ENCODE results near the gene PHYHIPL. TPM values are rescaled to one million over a fixed set of nuclear protein-coding genes. Genes with fewer than 3 reads are reported as not detected.

The PHYHIPL gene
- total RNA-seq, 2 experiments from 2014 or later: not detected

DNA sequence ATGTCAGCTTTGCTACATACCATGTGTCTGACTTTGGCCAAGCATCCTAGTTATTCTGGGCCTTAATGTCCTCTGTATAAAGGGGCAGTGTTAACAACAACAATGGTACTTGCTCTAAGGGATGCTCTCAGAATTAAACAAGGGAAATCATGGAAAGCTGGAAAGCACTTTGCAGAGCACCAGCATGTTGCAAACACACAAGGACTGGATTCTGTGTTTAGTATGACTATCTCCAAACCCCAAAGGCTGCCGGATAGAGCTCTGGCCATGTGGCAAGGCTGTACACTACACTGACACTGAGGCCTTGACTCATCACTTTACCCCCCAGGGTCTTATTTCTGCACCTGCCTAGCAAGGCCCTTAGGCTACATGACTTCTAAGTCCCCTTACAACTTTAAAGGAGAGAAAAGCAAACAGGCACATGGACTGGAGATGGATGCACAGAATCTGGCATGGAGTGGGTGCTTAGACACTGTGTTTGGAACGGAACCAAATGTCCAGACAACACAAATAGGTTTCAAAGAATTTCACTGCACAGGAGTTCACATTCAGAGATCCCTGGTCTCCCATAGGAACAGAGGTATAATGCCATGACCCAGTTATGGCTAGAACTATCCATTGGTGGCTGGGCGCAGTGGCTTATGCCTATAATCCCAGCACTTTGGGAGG is 111.3 kb downstream of the PHYHIPL start:
- CTCF ChIA-PET (ENCODE audit: unreplicated experiment): no interaction called here
- Histone ChIP-seq H3K9me2 (ENCODE audit: insufficient read depth, low read length) (no peaks in the 10 kb centered on the region), H3K9me3 (ENCODE audit: low read length) (no peaks in the 10 kb centered on the region), H3K4me3 (ENCODE audit: low read depth, low read length, poor library complexity, severe bottlenecking) (no peak overlapping the region), H3K27ac (ENCODE audit: low read depth, low read length, poor library complexity, severe bottlenecking) (no peak overlapping the region), H3K79me2 (ENCODE audit: insufficient read depth, low read depth, low read length) (no peaks in the 10 kb centered on the region), H3K4me2 (ENCODE audit: low read length) (no peak overlapping the region), H4K20me1 (ENCODE audit: insufficient read depth, low read length) (no peaks in the 10 kb centered on the region), H3K36me3 (ENCODE audit: insufficient read depth, low read length) (no peaks in the 10 kb centered on the region), H3K4me1 (ENCODE audit: insufficient read depth, low read length, poor library complexity, severe bottlenecking) (no peaks in the 10 kb centered on the region), H2AFZ (ENCODE audit: low read length) (no peak overlapping the region)
- DNase-seq (ENCODE audit: low spot score): no peak
- BruUV-seq (replicated peaks): no TSS peak
- POLR2A ChIA-PET: interaction anchor here (0.7 to 1.0 kb wide), 5 partner anchors 70 to 1858 kb away, joined by 3 to 6 read pairs (median 4); no protein-coding TSS in a partner anchor
- no peak for TF ChIP-seq EZH2phosphoT487 (IDR thresholded peaks at IDR 0.05; ENCODE audit: borderline replicate concordance, low read depth, low read length)
- TF ChIP-seq, protein P1, sequence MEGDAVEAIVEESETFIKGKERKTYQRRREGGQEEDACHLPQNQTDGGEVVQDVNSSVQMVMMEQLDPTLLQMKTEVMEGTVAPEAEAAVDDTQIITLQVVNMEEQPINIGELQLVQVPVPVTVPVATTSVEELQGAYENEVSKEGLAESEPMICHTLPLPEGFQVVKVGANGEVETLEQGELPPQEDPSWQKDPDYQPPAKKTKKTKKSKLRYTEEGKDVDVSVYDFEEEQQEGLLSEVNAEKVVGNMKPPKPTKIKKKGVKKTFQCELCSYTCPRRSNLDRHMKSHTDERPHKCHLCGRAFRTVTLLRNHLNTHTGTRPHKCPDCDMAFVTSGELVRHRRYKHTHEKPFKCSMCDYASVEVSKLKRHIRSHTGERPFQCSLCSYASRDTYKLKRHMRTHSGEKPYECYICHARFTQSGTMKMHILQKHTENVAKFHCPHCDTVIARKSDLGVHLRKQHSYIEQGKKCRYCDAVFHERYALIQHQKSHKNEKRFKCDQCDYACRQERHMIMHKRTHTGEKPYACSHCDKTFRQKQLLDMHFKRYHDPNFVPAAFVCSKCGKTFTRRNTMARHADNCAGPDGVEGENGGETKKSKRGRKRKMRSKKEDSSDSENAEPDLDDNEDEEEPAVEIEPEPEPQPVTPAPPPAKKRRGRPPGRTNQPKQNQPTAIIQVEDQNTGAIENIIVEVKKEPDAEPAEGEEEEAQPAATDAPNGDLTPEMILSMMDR (conservative IDR thresholded peaks at IDR 0.05; ENCODE audit: low read length): no peak
- intact Hi-C loops (cut with micrococcal nuclease; ENCODE audit: unreplicated experiment): no loop called here

DNA sequence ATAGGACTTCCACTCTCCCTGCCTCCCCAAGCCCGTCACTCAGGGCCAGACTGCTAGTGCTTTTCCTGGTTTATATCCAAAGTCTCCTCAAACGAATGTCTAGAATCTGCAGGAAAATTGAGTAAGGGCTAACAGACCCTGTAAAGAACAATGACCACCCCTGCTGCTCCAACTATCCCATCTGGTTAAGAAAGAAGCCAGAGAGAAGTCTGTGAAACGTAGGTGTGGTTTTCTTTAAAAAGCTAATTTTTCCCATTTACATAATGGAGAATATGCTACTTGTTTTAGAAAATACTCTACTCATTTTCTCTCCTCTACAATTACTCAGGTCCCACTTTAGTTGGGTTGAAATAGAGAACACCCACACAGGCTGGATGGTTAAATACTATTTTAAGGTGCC is 113.4 kb downstream of the PHYHIPL start:
- Histone ChIP-seq H3K4me1 (ENCODE audit: insufficient read depth, low read length, poor library complexity, severe bottlenecking) (no peaks in the 10 kb centered on the region), H2AFZ (ENCODE audit: low read length) (no peak overlapping the region), H4K20me1 (ENCODE audit: insufficient read depth, low read length) (no peaks in the 10 kb centered on the region), H3K4me2 (ENCODE audit: low read length) (no peak overlapping the region), H3K36me3 (ENCODE audit: insufficient read depth, low read length) (no peaks in the 10 kb centered on the region), H3K9me3 (ENCODE audit: low read length) (no peaks in the 10 kb centered on the region), H3K27ac (ENCODE audit: low read depth, low read length, poor library complexity, severe bottlenecking) (no peak overlapping the region), H3K4me3 (ENCODE audit: low read depth, low read length, poor library complexity, severe bottlenecking) (no peak overlapping the region), H3K79me2 (ENCODE audit: insufficient read depth, low read depth, low read length) (no peaks in the 10 kb centered on the region), H3K9me2 (ENCODE audit: insufficient read depth, low read length) (no peaks in the 10 kb centered on the region)
- intact Hi-C loops (cut with micrococcal nuclease; ENCODE audit: unreplicated experiment): no loop called here
- DNase-seq (ENCODE audit: low spot score): no peak
- no TSS peak for BruUV-seq (replicated peaks)
- ChIA-PET CTCF (ENCODE audit: unreplicated experiment) (no interaction called here), POLR2A (interaction anchor here (0.5 kb wide), 1 partner anchor 108 kb away, joined by 3 read pairs; no protein-coding TSS in a partner anchor)
- TF ChIP-seq, protein P1 (conservative IDR thresholded peaks at IDR 0.05; ENCODE audit: low read length): no peak
- TF ChIP-seq EZH2phosphoT487 (IDR thresholded peaks at IDR 0.05; ENCODE audit: borderline replicate concordance, low read depth, low read length): no peak

DNA sequence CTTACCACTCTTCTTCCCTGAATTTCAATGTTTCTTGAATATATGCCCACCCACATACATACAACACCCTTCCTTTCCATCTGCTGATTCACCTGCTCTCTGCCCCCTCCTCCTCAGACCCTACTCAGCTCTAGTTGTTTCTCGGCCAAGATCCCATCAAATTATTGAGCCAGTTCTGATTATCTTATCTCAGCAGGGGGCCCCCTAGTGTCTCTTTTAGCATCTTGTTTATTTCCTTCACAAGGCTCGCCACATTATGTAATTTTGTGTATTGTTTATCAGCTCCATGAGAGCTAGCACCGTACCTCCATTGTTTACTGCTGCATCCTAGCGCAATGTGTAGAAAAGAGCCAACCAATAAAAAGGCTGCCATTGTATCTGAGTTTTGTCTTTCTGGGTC is 114.0 kb downstream of the PHYHIPL start:
- intact Hi-C loops (cut with micrococcal nuclease; ENCODE audit: unreplicated experiment): no loop called here
- H3K9me3 ChIP-seq (ENCODE audit: low read length): no peaks in the 10 kb centered on the region
- CTCF ChIA-PET (ENCODE audit: unreplicated experiment): no interaction called here

More for the DNA sequence above, 114.0 kb downstream of the PHYHIPL start:
- no peak for TF ChIP-seq EZH2phosphoT487 (IDR thresholded peaks at IDR 0.05; ENCODE audit: borderline replicate concordance, low read depth, low read length)
- TF ChIP-seq, protein P1 (conservative IDR thresholded peaks at IDR 0.05; ENCODE audit: low read length): peak; percentile 67
- Histone ChIP-seq H3K4me2 (ENCODE audit: low read length) (no peak overlapping the region), H3K9me2 (ENCODE audit: insufficient read depth, low read length) (no peaks in the 10 kb centered on the region), H3K36me3 (ENCODE audit: insufficient read depth, low read length) (no peaks in the 10 kb centered on the region), H3K4me3 (ENCODE audit: low read depth, low read length, poor library complexity, severe bottlenecking) (no peak overlapping the region), H3K79me2 (ENCODE audit: insufficient read depth, low read depth, low read length) (no peaks in the 10 kb centered on the region), H3K4me1 (ENCODE audit: insufficient read depth, low read length, poor library complexity, severe bottlenecking) (no peaks in the 10 kb centered on the region), H4K20me1 (ENCODE audit: insufficient read depth, low read length) (no peaks in the 10 kb centered on the region), H3K27ac (ENCODE audit: low read depth, low read length, poor library complexity, severe bottlenecking) (no peak overlapping the region), H2AFZ (ENCODE audit: low read length) (no peak overlapping the region)
- POLR2A ChIA-PET: no interaction called here
- BruUV-seq (replicated peaks): no TSS peak
- peak; percentile 4 for DNase-seq (ENCODE audit: low spot score)

Data from OCI-LY7 (cell line).